T-helper 2 cell treated with Interferon-gamma antibody and Interleukin-4, amounts not matched to agents 5 μg/mL and 100 μg/mL, for 36 hours (primary cell): ENCODE measurements around the gene TGFB1.
"Not testable (repeated sequence)": the region's sequence is repeated elsewhere in the genome, so short reads cannot be mapped to it uniquely, and the experiment has no call there.

Experiments
- DNase-seq: peaks from one replicate; pipeline ENCODE4 v3.0.0; 2021; ENCODE audit warnings: low spot score
- H3K27ac Mint-ChIP-seq: one replicate; pipeline ENCODE4 v1.8.0; 2021; ENCODE audit warnings: mild to moderate bottlenecking, mixed read lengths
- H3K27me3 Mint-ChIP-seq: one replicate; pipeline ENCODE4 v1.8.0; 2021; ENCODE audit warnings: low read depth, mixed read lengths
- H3K36me3 Mint-ChIP-seq: one replicate; pipeline ENCODE4 v1.8.0; 2021; ENCODE audit warnings: low read depth, mixed read lengths
- H3K4me1 Mint-ChIP-seq: one replicate; pipeline ENCODE4 v1.8.0; 2021; ENCODE audit warnings: low read depth, mixed read lengths
- H3K4me3 Mint-ChIP-seq: one replicate; pipeline ENCODE4 v1.8.0; 2022; ENCODE audit warnings: mild to moderate bottlenecking, moderate library complexity, mixed read lengths
- H3K9me3 Mint-ChIP-seq: one replicate; pipeline ENCODE4 v1.8.0; 2021; ENCODE audit warnings: mixed read lengths

The TGFB1 gene

GRCh38 chr19:41362143-41362847 lies 8.6 kb upstream of the TGFB1 start:
- H3K36me3 Mint-ChIP-seq: peaks cover 10% of the 10 kb centered on the region
- peak overlapping the region; percentile 98 for H3K27ac Mint-ChIP-seq
- peak overlapping the region; percentile 95 for H3K4me3 Mint-ChIP-seq
- no peak for DNase-seq
- peaks cover 36% of the 10 kb centered on the region for H3K4me1 Mint-ChIP-seq
- H3K27me3 Mint-ChIP-seq: no peaks in the 10 kb centered on the region
- H3K9me3 Mint-ChIP-seq: no peaks in the 10 kb centered on the region

GRCh38 chr19:41359741-41360140 lies 6.0 kb upstream of the TGFB1 start:
- H3K4me3 Mint-ChIP-seq: no peak overlapping the region
- no peaks in the 10 kb centered on the region for H3K9me3 Mint-ChIP-seq
- H3K4me1 Mint-ChIP-seq: peaks cover 51% of the 10 kb centered on the region
- no peaks in the 10 kb centered on the region for H3K27me3 Mint-ChIP-seq
- DNase-seq: no peak
- H3K27ac Mint-ChIP-seq: peak overlapping the region; percentile 43
- peaks cover 18% of the 10 kb centered on the region for H3K36me3 Mint-ChIP-seq

GRCh38 chr19:41357746-41358145 lies 4.0 kb upstream of the TGFB1 start:
- Mint-ChIP-seq H3K27ac (peak overlapping the region; percentile 79), H3K27me3 (no peaks in the 10 kb centered on the region), H3K36me3 (peaks cover 19% of the 10 kb centered on the region), H3K4me3 (peak overlapping the region; percentile 18), H3K9me3 (no peaks in the 10 kb centered on the region), H3K4me1 (peaks cover 40% of the 10 kb centered on the region)
- DNase-seq: no peak

- Mint-ChIP-seq H3K9me3 (no peaks in the 10 kb centered on the region), H3K4me3 (peak overlapping the region; percentile 77), H3K27me3 (no peaks in the 10 kb centered on the region), H3K4me1 (peaks cover 36% of the 10 kb centered on the region), H3K36me3 (peaks cover 22% of the 10 kb centered on the region), H3K27ac (peak overlapping the region; percentile 92)
- DNase-seq: no peak
Observed at GRCh38 chr19:41356984-41357739, 3.4 kb upstream of the TGFB1 start.

GRCh38 chr19:41355802-41356201 lies 2.1 kb upstream of the TGFB1 start:
- peak overlapping the region; percentile 59 for H3K27ac Mint-ChIP-seq
- no peaks in the 10 kb centered on the region for H3K9me3 Mint-ChIP-seq
- H3K4me3 Mint-ChIP-seq: peak overlapping the region; percentile 50
- DNase-seq: no peak
- H3K4me1 Mint-ChIP-seq: peaks cover 38% of the 10 kb centered on the region
- peaks cover 32% of the 10 kb centered on the region for H3K36me3 Mint-ChIP-seq
- no peaks in the 10 kb centered on the region for H3K27me3 Mint-ChIP-seq

GRCh38 chr19:41355035-41355434 lies 1.3 kb upstream of the TGFB1 start:
- peaks cover 40% of the 10 kb centered on the region for H3K4me1 Mint-ChIP-seq
- peak overlapping the region; percentile 59 for H3K27ac Mint-ChIP-seq
- H3K4me3 Mint-ChIP-seq: peak overlapping the region; percentile 52
- H3K36me3 Mint-ChIP-seq: peaks cover 36% of the 10 kb centered on the region
- H3K27me3 Mint-ChIP-seq: no peaks in the 10 kb centered on the region
- no peaks in the 10 kb centered on the region for H3K9me3 Mint-ChIP-seq
- DNase-seq: no peak

GRCh38 chr19:41354343-41354953 lies 726 bp upstream of the TGFB1 start:
- peaks cover 46% of the 10 kb centered on the region for H3K4me1 Mint-ChIP-seq
- H3K9me3 Mint-ChIP-seq: no peaks in the 10 kb centered on the region
- H3K36me3 Mint-ChIP-seq: peaks cover 39% of the 10 kb centered on the region
- peak overlapping the region; percentile 90 for H3K27ac Mint-ChIP-seq
- H3K4me3 Mint-ChIP-seq: peak overlapping the region; percentile 78
- no peaks in the 10 kb centered on the region for H3K27me3 Mint-ChIP-seq
- DNase-seq: no peak

GRCh38 chr19:41352609-41353465 lies 885 bp downstream of the TGFB1 start:
- peak; percentile 79 for DNase-seq
- no peaks in the 10 kb centered on the region for H3K27me3 Mint-ChIP-seq
- H3K27ac Mint-ChIP-seq: peak overlapping the region; percentile 96
- peaks cover 51% of the 10 kb centered on the region for H3K36me3 Mint-ChIP-seq
- peaks cover 52% of the 10 kb centered on the region for H3K4me1 Mint-ChIP-seq
- H3K4me3 Mint-ChIP-seq: peak overlapping the region; percentile 92
- H3K9me3 Mint-ChIP-seq: peaks cover 8% of the 10 kb centered on the region

- Mint-ChIP-seq H3K36me3 (peaks cover 52% of the 10 kb centered on the region), H3K4me1 (peaks cover 46% of the 10 kb centered on the region)
Observed at GRCh38 chr19:41352279-41352608, 1.5 kb downstream of the TGFB1 start.

GRCh38 chr19:41351339-41352245 lies 2.1 kb downstream of the TGFB1 start:
- Mint-ChIP-seq H3K27me3 (no peaks in the 10 kb centered on the region), H3K4me1 (peaks cover 40% of the 10 kb centered on the region), H3K27ac (peak overlapping the region; percentile 96), H3K9me3 (peaks cover 8% of the 10 kb centered on the region), H3K4me3 (peak overlapping the region; percentile 92), H3K36me3 (peaks cover 49% of the 10 kb centered on the region)
- DNase-seq: peak; percentile 80

More at GRCh38 chr19:41352279-41352608, 1.5 kb downstream of the TGFB1 start:
- Mint-ChIP-seq H3K9me3 (peaks cover 8% of the 10 kb centered on the region), H3K4me3 (peak overlapping the region; percentile 92), H3K27ac (peak overlapping the region; percentile 96), H3K27me3 (no peaks in the 10 kb centered on the region)
- DNase-seq: no peak

GRCh38 chr19:41350735-41351338 lies 2.9 kb downstream of the TGFB1 start:
- Mint-ChIP-seq H3K36me3 (peaks cover 55% of the 10 kb centered on the region), H3K27ac (peak overlapping the region; percentile 96), H3K4me1 (peaks cover 35% of the 10 kb centered on the region), H3K4me3 (peak overlapping the region; percentile 92), H3K9me3 (peaks cover 8% of the 10 kb centered on the region), H3K27me3 (no peaks in the 10 kb centered on the region)
- DNase-seq: no peak

- H3K27ac Mint-ChIP-seq, H3K27me3 Mint-ChIP-seq, H3K9me3 Mint-ChIP-seq, H3K4me3 Mint-ChIP-seq, DNase-seq: not testable (repeated sequence)
- Mint-ChIP-seq H3K36me3 (peaks cover 69% of the 10 kb centered on the region), H3K4me1 (peaks cover 36% of the 10 kb centered on the region)
Observed at GRCh38 chr19:41346916-41347315, 6.8 kb downstream of the TGFB1 start.
